Mesenchymal stem cell (in vitro differentiated cells and primary cell): ENCODE data around the gene RSL24D1.
"Not testable (repeated sequence)": the region's sequence is repeated elsewhere in the genome, so short reads cannot be mapped to it uniquely, and the experiment has no call there.

ENCODE experiments used
- DNase-seq: peaks from one replicate; pipeline ENCODE4 v3.0.0-alpha.2; 2013
- H2AFZ ChIP-seq: one replicate; pipeline ENCODE4 v1.6.1; 2013; ENCODE audit warnings: low read depth, mild to moderate bottlenecking, control low read depth, inconsistent platforms, low read length, moderate library complexity
- H2AK5ac ChIP-seq: 2 replicates; pipeline ENCODE4 v1.6.1; 2013; ENCODE audit warnings: low read length, moderate library complexity, mild to moderate bottlenecking, inconsistent platforms; ENCODE audit not compliant: severe bottlenecking
- H2BK120ac ChIP-seq: one replicate; pipeline ENCODE4 v1.6.1; 2013; ENCODE audit warnings: low read depth, mild to moderate bottlenecking, inconsistent platforms, low read length, moderate library complexity
- H2BK12ac ChIP-seq, 2 experiments: one replicate each; pipeline ENCODE4 v1.6.1; 2013; ENCODE audit warnings: inconsistent platforms in 2 of 2, low read length in 2 of 2, mild to moderate bottlenecking in 2 of 2, moderate library complexity in 2 of 2, control low read depth in 1 of 2
- H2BK15ac ChIP-seq: one replicate; pipeline ENCODE4 v1.6.1; 2013; ENCODE audit warnings: mild to moderate bottlenecking, low read depth, inconsistent platforms; ENCODE audit not compliant: poor library complexity, severe bottlenecking
- H2BK5ac ChIP-seq: 2 replicates; pipeline ENCODE4 v1.6.1; 2013; ENCODE audit warnings: low read depth, mild to moderate bottlenecking, low read length, control low read depth, inconsistent platforms; ENCODE audit not compliant: poor library complexity, severe bottlenecking
- H3K14ac ChIP-seq, 2 experiments: one replicate each; pipeline ENCODE4 v1.6.1; 2013; ENCODE audit warnings: inconsistent platforms in 2 of 2, low read length in 2 of 2, control low read depth in 1 of 2, mild to moderate bottlenecking in 1 of 2, moderate library complexity in 1 of 2
- H3K18ac ChIP-seq, 2 experiments: one replicate each; pipeline ENCODE4 v1.6.1; 2013; ENCODE audit warnings: inconsistent platforms in 2 of 2, low read length in 2 of 2, control low read depth in 1 of 2, low read depth in 1 of 2, mild to moderate bottlenecking in 1 of 2
- H3K23ac ChIP-seq, 2 experiments: one replicate each; pipeline ENCODE4 v1.6.1; 2013; ENCODE audit warnings: inconsistent platforms in 2 of 2, low read length in 2 of 2, mild to moderate bottlenecking in 2 of 2, moderate library complexity in 2 of 2, control low read depth in 1 of 2
- H3K27ac ChIP-seq: 2 replicates; pipeline ENCODE4 v1.5.1; 2013; ENCODE audit warnings: mild to moderate bottlenecking, moderate library complexity, low read length, control low read depth, inconsistent platforms; ENCODE audit not compliant: poor library complexity, severe bottlenecking
- H3K27me3 ChIP-seq, 2 experiments: 2 replicates each; pipeline versions ENCODE4 v1.6.1 to v1.7.0; 2013; ENCODE audit warnings: low read length in 2 of 2, mild to moderate bottlenecking in 2 of 2, moderate library complexity in 2 of 2, control low read depth in 1 of 2, inconsistent platforms in 1 of 2; ENCODE audit not compliant: control insufficient read depth in 1 of 2, insufficient read depth in 1 of 2
- H3K36me3 ChIP-seq, 2 experiments: 2 replicates each; pipeline versions ENCODE4 v1.6.1 to v1.7.0; 2013; ENCODE audit warnings: low read length in 2 of 2, control low read depth in 1 of 2, inconsistent platforms in 1 of 2, low read depth in 1 of 2, mild to moderate bottlenecking in 1 of 2; ENCODE audit not compliant: insufficient read depth in 2 of 2, control insufficient read depth in 1 of 2
- H3K4ac ChIP-seq, 2 experiments: one replicate each; pipeline ENCODE4 v1.6.1; 2013; ENCODE audit warnings: inconsistent platforms in 2 of 2, low read length in 2 of 2, mild to moderate bottlenecking in 2 of 2, moderate library complexity in 2 of 2, control low read depth in 1 of 2, low read depth in 1 of 2
- H3K4me1 ChIP-seq: 2 replicates; pipeline ENCODE4 v1.6.1; 2013; ENCODE audit warnings: low read depth, low read length, control low read depth; ENCODE audit not compliant: control insufficient read depth, insufficient read depth
- H3K4me2 ChIP-seq: 2 replicates; pipeline ENCODE4 v1.6.1; 2013; ENCODE audit warnings: low read length, mild to moderate bottlenecking, inconsistent platforms; ENCODE audit not compliant: poor library complexity, severe bottlenecking
- H3K4me3 ChIP-seq, 2 experiments: 2 replicates each; pipeline versions ENCODE4 v1.5.1 to v1.7.0; 2013; ENCODE audit warnings: low read length in 2 of 2, mild to moderate bottlenecking in 2 of 2, control low read depth in 1 of 2, low read depth in 1 of 2; ENCODE audit not compliant: insufficient read depth in 1 of 2
- H3K79me1 ChIP-seq: replicated peaks from 2 replicates; pipeline ENCODE4 v1.6.1; 2013; ENCODE audit warnings: mild to moderate bottlenecking, control low read depth, low read length, inconsistent platforms; ENCODE audit not compliant: poor library complexity, severe bottlenecking
- H3K9ac ChIP-seq: 2 replicates; pipeline ENCODE4 v1.7.0; 2013; ENCODE audit warnings: mild to moderate bottlenecking, low read length, moderate library complexity
- H3K9me3 ChIP-seq: 2 replicates; pipeline ENCODE4 v1.7.0; 2013; ENCODE audit warnings: mild to moderate bottlenecking, low read length; ENCODE audit not compliant: control insufficient read depth
- H4K8ac ChIP-seq: one replicate; pipeline ENCODE4 v1.6.1; 2013; ENCODE audit warnings: inconsistent platforms, mild to moderate bottlenecking, low read length, moderate library complexity
- H4K91ac ChIP-seq: one replicate; pipeline ENCODE4 v1.6.1; 2013; ENCODE audit warnings: mild to moderate bottlenecking, low read length, inconsistent platforms
- WGBS: methylation state at CpG from one replicate; pipeline ENCODE4 v1.1.7; 2013; ENCODE audit warnings: mixed read lengths; 5-methylcytosine and 5-hydroxymethylcytosine counted together

RSL24D1 gene

DNA sequence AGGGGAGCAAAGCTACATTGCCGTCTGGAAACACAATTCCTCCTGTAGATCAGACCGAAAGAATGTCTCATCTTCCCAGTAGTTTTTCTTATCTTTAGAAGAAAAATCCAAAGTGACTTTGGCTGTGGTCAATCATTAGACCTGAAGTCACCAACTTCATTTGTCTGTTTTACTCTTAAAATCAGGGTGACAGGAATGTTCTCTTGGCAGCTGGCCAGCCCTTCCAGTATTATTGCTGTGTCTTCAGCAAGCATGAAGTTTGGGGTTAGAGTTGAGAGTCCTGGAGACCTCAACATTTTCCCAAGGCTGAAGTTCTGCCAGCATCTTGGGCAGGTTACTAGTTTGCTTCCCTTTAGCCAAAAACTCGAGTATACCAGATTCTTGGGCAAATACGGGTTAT is 32.5 kb downstream of the RSL24D1 start:
- Histone ChIP-seq H3K27me3 (no peaks in the 10 kb centered on the region), H2AK5ac (no peak overlapping the region), H3K14ac (no peak overlapping the region), H3K79me1 (no peaks in the 10 kb centered on the region), H3K9ac (no peak overlapping the region), H3K23ac (no peak overlapping the region), H4K91ac (no peak overlapping the region), H4K8ac (no peak overlapping the region), H3K4me3 (no peak overlapping the region), H3K36me3 (no peaks in the 10 kb centered on the region), H3K18ac (no peak overlapping the region), H2BK120ac (no peak overlapping the region), H2BK15ac (no peak overlapping the region), H2AFZ (no peak overlapping the region), H2BK12ac (no peak overlapping the region), H3K4me2 (no peak overlapping the region), H2BK5ac (no peak overlapping the region), H3K4ac (no peak overlapping the region), H3K4me1 (no peaks in the 10 kb centered on the region), H3K27ac (no peak overlapping the region), H3K9me3 (no peaks in the 10 kb centered on the region)
- no peak for DNase-seq
- 69% methylated on average over 4 of the region's 4 CpGs for WGBS

DNA sequence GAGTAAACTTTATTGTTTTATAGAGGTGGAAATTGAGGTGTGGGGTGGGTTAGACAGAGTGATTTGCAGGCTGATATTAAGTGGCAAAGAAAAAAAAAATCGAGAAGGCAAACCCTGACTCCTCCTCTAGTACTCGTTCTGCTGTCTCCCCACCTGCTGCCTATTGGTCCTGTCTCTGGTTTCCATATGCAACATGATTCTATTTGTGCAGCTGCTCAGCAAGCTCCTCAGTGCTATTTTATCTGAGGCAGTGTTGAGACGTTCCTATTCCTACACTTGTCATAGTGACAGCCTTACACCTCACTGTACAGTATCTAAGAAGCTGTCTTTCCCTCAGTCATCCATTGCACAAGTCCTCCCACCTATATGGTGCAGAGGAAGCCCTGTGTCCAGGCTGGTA is 45.1 kb downstream of the RSL24D1 start:
- H3K79me1 ChIP-seq = no peaks in the 10 kb centered on the region
- WGBS = 82% methylated on average over 3 of the region's 3 CpGs
- H2BK15ac ChIP-seq = no peak overlapping the region
- H2BK120ac ChIP-seq = no peak overlapping the region
- H3K9me3 ChIP-seq = no peaks in the 10 kb centered on the region
- no peak overlapping the region for H2AK5ac ChIP-seq
- H3K27ac ChIP-seq = no peak overlapping the region
- no peak overlapping the region for H3K9ac ChIP-seq
- no peak overlapping the region for H3K4me3 ChIP-seq
- H3K4ac ChIP-seq = no peak overlapping the region
- DNase-seq = no peak
- no peak overlapping the region for H2BK5ac ChIP-seq
- no peaks in the 10 kb centered on the region for H3K36me3 ChIP-seq
- H3K4me2 ChIP-seq = no peak overlapping the region
- no peaks in the 10 kb centered on the region for H3K4me1 ChIP-seq
- H3K18ac ChIP-seq = no peak overlapping the region
- H4K8ac ChIP-seq = no peak overlapping the region
- H3K27me3 ChIP-seq = no peaks in the 10 kb centered on the region
- no peak overlapping the region for H3K23ac ChIP-seq
- no peak overlapping the region for H2AFZ ChIP-seq
- H2BK12ac ChIP-seq = no peak overlapping the region
- no peak overlapping the region for H4K91ac ChIP-seq
- H3K14ac ChIP-seq = no peak overlapping the region

DNA sequence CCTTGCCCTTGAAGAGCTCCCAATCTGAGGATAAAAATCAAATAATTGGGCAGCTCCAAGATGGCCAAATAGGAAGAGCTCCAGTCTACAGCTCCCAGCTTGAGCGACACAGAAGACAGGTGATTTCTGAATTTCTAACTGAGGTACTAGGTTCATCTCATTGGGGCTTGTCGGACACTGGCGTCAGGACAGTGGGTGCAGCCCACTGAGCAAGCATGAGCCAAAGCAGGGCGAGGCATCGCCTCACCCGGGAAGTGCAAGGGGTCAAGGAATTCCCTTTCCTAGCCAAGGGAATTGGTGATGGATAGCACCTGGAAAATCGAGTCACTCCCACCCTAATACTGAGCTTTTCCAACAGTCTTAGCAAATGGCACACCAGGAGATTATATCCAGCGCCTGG is 53.6 kb downstream of the RSL24D1 start:
- H3K4me3 ChIP-seq, H3K4me1 ChIP-seq, H2AFZ ChIP-seq, H4K8ac ChIP-seq, H2BK5ac ChIP-seq, H2BK120ac ChIP-seq, H3K27me3 ChIP-seq, H3K23ac ChIP-seq, H2BK15ac ChIP-seq, H3K36me3 ChIP-seq, H3K9me3 ChIP-seq, DNase-seq, H3K79me1 ChIP-seq, H3K14ac ChIP-seq, H2BK12ac ChIP-seq, H3K27ac ChIP-seq, H3K18ac ChIP-seq, H2AK5ac ChIP-seq, H3K4ac ChIP-seq, H3K4me2 ChIP-seq, H3K9ac ChIP-seq, H4K91ac ChIP-seq: not testable (repeated sequence)
- 82% methylated on average over 8 of the region's 8 CpGs for WGBS

DNA sequence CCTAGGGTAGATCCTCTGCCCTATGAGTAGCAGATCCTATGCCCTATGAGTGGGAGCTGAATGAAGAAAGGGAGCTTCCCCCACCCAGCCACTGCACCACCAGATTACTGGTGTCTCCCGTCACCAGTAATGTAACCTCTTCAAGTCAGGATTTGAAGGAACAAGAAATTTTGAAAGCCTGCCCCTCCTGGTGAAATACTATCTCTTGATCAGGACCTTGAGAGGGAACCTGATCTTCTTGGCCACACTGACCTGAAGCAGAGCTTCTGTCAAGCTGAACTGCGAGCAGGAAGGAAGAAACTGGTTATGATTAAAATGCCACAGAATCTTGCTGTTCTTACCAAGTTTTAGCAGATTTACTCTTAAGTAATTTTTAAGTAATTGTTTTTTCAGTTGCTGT is 62.8 kb downstream of the RSL24D1 start:
- no peak for DNase-seq
- Histone ChIP-seq H2BK120ac (no peak overlapping the region), H2BK12ac (no peak overlapping the region)

More for the DNA sequence above, 62.8 kb downstream of the RSL24D1 start:
- Histone ChIP-seq H2AK5ac (no peak overlapping the region), H4K8ac (no peak overlapping the region), H3K14ac (no peak overlapping the region), H3K4me1 (no peaks in the 10 kb centered on the region), H3K23ac (no peak overlapping the region), H3K27ac (no peak overlapping the region), H2AFZ (no peak overlapping the region), H3K9me3 (peaks cover 18% of the 10 kb centered on the region), H4K91ac (no peak overlapping the region), H3K4me3 (no peak overlapping the region), H3K9ac (no peak overlapping the region), H2BK15ac (no peak overlapping the region), H3K4ac (no peak overlapping the region), H3K36me3 (no peaks in the 10 kb centered on the region), H2BK5ac (no peak overlapping the region), H3K18ac (no peak overlapping the region), H3K4me2 (no peak overlapping the region), H3K27me3 (no peaks in the 10 kb centered on the region), H3K79me1 (no peaks in the 10 kb centered on the region)
- WGBS = 85% methylated on average over 2 of the region's 2 CpGs
